Cerebellar nuclear complex (tissue), 1 donor: Measurements from ENCODE around the gene EFCAB6.
A peak's percentile ranks its signal among the peaks of the same experiment; 100 is the strongest.

Experiments
- DNase-seq, 2 experiments: peaks; one replicate each; lab custom pipeline; 2025; lab: John Stamatoyannopoulos, UW

EFCAB6 gene

GRCh38 chr22:43572710-43573109 lies 239.4 kb downstream of the EFCAB6 start:
- no peak for DNase-seq

GRCh38 chr22:43571181-43571580 lies 240.9 kb downstream of the EFCAB6 start:
- no peak for DNase-seq

GRCh38 chr22:43570531-43571165 lies 241.5 kb downstream of the EFCAB6 start:
- no peak for DNase-seq

GRCh38 chr22:43569111-43569510 lies 243.0 kb downstream of the EFCAB6 start:
- DNase-seq, result no peak

- no peak for DNase-seq
These were observed 244.3 kb downstream of the EFCAB6 start for GRCh38 chr22:43567691-43568324.

GRCh38 chr22:43566561-43567332 lies 245.4 kb downstream of the EFCAB6 start:
- no peak for DNase-seq

GRCh38 chr22:43566021-43566420 lies 246.1 kb downstream of the EFCAB6 start:
- no peak for DNase-seq

- DNase-seq, result no peak
These were observed 247.2 kb downstream of the EFCAB6 start for GRCh38 chr22:43564859-43565258.

- no peak for DNase-seq
These were observed 248.5 kb downstream of the EFCAB6 start for GRCh38 chr22:43563571-43563970.

- DNase-seq, result no peak
These were observed 249.3 kb downstream of the EFCAB6 start for GRCh38 chr22:43562843-43563242.

- peak in 1 of 2 experiments; percentile 12 for DNase-seq
These were observed 250.5 kb downstream of the EFCAB6 start for GRCh38 chr22:43561415-43562178.

GRCh38 chr22:43560651-43561050 lies 251.5 kb downstream of the EFCAB6 start:
- DNase-seq, result no peak

- DNase-seq, result no peak
These were observed 256.3 kb downstream of the EFCAB6 start for GRCh38 chr22:43555561-43556515.

GRCh38 chr22:43554694-43555365 lies 257.3 kb downstream of the EFCAB6 start:
- DNase-seq, result no peak

- no peak for DNase-seq
These were observed 257.9 kb downstream of the EFCAB6 start for GRCh38 chr22:43554259-43554636.

- DNase-seq, result no peak
These were observed 258.4 kb downstream of the EFCAB6 start for GRCh38 chr22:43553451-43554258.

GRCh38 chr22:43550672-43551071 lies 261.4 kb downstream of the EFCAB6 start:
- DNase-seq, result no peak

- no peak for DNase-seq
These were observed 262.0 kb downstream of the EFCAB6 start for GRCh38 chr22:43550024-43550620.

- no peak for DNase-seq
These were observed 265.9 kb downstream of the EFCAB6 start for GRCh38 chr22:43546186-43546585.
